Measurements from ENCODE around the gene SLC23A1.

DNA sequence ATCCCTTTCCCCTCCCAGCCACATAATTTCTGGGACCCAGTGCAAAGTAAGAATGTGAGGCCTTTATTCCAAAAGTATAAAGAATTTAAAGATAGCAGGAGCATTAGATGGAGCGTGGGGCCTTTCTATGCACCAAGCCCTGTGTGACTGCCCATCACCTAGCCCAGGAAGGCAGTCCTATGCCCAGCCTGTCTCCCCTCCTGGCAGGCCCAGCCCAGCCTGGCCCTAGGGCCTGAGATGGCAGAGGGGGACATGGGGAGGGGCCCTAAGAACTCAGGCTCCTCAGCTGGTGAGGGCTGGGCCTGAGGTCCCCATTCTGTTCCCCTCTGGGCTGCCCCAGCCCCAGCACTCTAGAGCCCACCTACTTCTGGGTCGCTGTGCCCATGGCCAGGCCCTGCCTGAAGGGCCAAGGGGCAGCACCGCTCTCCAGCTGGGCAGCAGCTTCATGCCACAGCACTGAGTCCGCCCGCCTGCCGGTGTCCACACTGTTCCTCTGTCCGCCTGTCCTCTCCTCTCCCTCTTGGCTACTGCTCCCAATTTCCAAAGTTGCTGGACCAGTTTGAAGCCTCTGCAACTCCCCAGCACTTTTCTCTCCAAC, 995 bp upstream of the SLC23A1 start:
- no peak for TF ChIP-seq POLR2A (IDR thresholded peaks at IDR 0.05)
- TF ChIP-seq, protein P1, sequence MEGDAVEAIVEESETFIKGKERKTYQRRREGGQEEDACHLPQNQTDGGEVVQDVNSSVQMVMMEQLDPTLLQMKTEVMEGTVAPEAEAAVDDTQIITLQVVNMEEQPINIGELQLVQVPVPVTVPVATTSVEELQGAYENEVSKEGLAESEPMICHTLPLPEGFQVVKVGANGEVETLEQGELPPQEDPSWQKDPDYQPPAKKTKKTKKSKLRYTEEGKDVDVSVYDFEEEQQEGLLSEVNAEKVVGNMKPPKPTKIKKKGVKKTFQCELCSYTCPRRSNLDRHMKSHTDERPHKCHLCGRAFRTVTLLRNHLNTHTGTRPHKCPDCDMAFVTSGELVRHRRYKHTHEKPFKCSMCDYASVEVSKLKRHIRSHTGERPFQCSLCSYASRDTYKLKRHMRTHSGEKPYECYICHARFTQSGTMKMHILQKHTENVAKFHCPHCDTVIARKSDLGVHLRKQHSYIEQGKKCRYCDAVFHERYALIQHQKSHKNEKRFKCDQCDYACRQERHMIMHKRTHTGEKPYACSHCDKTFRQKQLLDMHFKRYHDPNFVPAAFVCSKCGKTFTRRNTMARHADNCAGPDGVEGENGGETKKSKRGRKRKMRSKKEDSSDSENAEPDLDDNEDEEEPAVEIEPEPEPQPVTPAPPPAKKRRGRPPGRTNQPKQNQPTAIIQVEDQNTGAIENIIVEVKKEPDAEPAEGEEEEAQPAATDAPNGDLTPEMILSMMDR (IDR thresholded peaks at IDR 0.05) = no peak
